PC-9 (cell line): Measurements from ENCODE around the gene ACTN1.

Experiments used
- CTCF ChIP-seq: fragments of 200-600 bp; sonication (generic); conservative IDR thresholded peaks from 2 replicates; pipeline ENCODE4 v1.6.1; 2017; ENCODE audit warnings: mixed run types, antibody characterized with exemption, mild to moderate bottlenecking, moderate library complexity
- EZH2 ChIP-seq: fragments of 200-600 bp; sonication (generic); IDR thresholded peaks from 2 replicates; pipeline ENCODE4 v1.8.0; 2017; ENCODE audit warnings: antibody characterized with exemption, low read depth

GRCh38 chr14:68891851-68892660 is 87.0 kb downstream of the ACTN1 start:
- TF ChIP-seq CTCF (no peak), EZH2 (no peak)
